Vagina (tissue), 2 donors: ENCODE results near the gene KLRF1. TPM values are rescaled to one million over a fixed set of nuclear protein-coding genes. Genes with fewer than 3 reads are reported as not detected.

ENCODE experiments used
- DNase-seq, 2 donors: peaks; one replicate each; pipeline ENCODE4 v3.0.0-alpha.2; 2017; ENCODE audit errors: extremely low spot score in 2 of 2
- H3K27ac ChIP-seq: fragments of 200-600 bp; sonication (generic); one replicate; pipeline ENCODE4 v1.5.1; 2019
- H3K27me3 ChIP-seq: fragments of 200-600 bp; sonication (generic); one replicate; pipeline ENCODE4 v1.5.1; 2019
- H3K36me3 ChIP-seq, 2 donors: fragments of 200-600 bp; sonication (generic); one replicate each; pipeline ENCODE4 v1.5.1; 2017 to 2019
- H3K4me1 ChIP-seq: fragments of 200-600 bp; sonication (generic); one replicate; pipeline ENCODE4 v1.5.1; 2019
- H3K4me3 ChIP-seq, 2 donors: fragments of 200-600 bp; sonication (generic); 1 replicate in 1 of 2; 2 replicates in 1 of 2; pipeline ENCODE4 v1.5.1; 2016 to 2019
- H3K9me3 ChIP-seq: fragments of 200-600 bp; sonication (generic); one replicate; pipeline ENCODE4 v1.5.1; 2019
- CTCF ChIP-seq, 3 experiments: fragments of 450-650 bp in 2 of 3; fragments of 200-600 bp in 1 of 3; sonication (generic) in 1 of 3; IDR thresholded peaks; one replicate each; pipeline ENCODE4 v1.5.1; 2017 to 2019; ENCODE audit warnings: antibody characterized with exemption in 3 of 3, mild to moderate bottlenecking in 2 of 3, moderate library complexity in 2 of 3
- POLR2A ChIP-seq, 2 donors: fragments of 450-650 bp; IDR thresholded peaks; one replicate each; pipeline ENCODE4 v1.6.1; 2017; ENCODE audit warnings: antibody characterized with exemption in 2 of 2, mild to moderate bottlenecking in 2 of 2, moderate library complexity in 2 of 2
- POLR2AphosphoS5 ChIP-seq, 2 donors: sonication (generic); formaldehyde crosslinking; IDR thresholded peaks; one replicate each; pipeline ENCODE4 v1.9.0; 2017; ENCODE audit warnings: antibody characterized with exemption in 2 of 2, mild to moderate bottlenecking in 2 of 2, low read depth in 1 of 2; ENCODE audit not compliant: insufficient read depth in 1 of 2
- intact Hi-C: fragments of 100-400 bp; cut with DNase I; formaldehyde crosslinking; loops from one replicate; pipeline ENCODE4 v1.15.1; 2023
- total RNA-seq: library from RNA; depleted of rRNA; stranded (reverse); fragments of >200 nt; gene quantifications from one replicate; pipeline ENCODE4 v1.2.3, GENCODE V29; 2016

Gene KLRF1
- total RNA-seq, 1 donor from 2014 or later, result not detected

DNA sequence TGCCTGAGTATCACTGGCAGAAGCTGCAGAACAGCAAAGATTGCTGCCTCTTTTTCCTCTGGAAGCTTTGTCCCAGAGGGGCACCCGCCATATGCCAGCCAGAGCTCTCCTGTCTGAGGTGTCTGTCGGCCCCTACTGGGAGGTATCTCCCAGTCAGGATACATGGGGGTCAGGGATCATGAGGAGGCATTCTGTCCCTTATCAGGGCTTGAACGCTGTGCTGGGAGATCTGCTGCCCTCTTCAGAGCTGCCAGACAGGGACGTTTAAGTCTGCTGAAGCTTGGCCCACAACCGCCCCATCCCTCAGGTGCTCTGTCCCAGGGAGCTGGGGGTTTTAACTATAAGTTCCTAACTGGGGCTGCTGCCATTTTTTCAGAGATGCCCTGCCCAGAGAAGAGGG is 21.6 kb downstream of the KLRF1 start:
- no peak overlapping the region for H3K27ac ChIP-seq
- intact Hi-C loops, result no loop called here
- TF ChIP-seq CTCF (IDR thresholded peaks at IDR 0.05) (no peak), POLR2A (IDR thresholded peaks at IDR 0.05) (no peak), POLR2AphosphoS5 (IDR thresholded peaks at IDR 0.05; ENCODE audit: insufficient read depth in 1 of 2, low read depth in 1 of 2) (no peak)
- peaks cover 0 to 14% of the 10 kb centered on the region in 2 donors for H3K36me3 ChIP-seq
- H3K4me3 ChIP-seq, result no peak overlapping the region
- DNase-seq, result no peak
- H3K4me1 ChIP-seq, result no peaks in the 10 kb centered on the region
- H3K9me3 ChIP-seq, result peaks cover 4% of the 10 kb centered on the region
- H3K27me3 ChIP-seq, result no peaks in the 10 kb centered on the region

DNA sequence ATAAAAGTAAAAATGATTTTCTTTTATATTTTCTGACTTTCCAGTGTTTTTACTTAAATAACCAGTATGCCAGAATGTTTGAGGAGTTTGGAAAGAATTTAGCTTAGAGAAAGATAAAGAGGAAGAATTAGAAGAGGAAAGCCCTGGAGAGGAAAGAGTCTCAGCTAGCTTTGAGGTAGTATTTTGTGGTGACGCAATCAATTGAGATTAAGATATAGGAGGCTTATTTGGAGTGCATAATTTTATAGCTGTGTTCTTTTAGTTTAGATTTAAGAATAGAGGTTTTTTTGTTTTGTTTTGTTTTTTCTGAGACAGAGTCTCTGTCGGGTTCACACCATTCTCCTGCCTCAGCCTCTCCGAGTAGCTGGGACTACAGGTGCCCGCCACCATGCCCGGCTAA is 23.8 kb downstream of the KLRF1 start:
- no peak overlapping the region for H3K4me3 ChIP-seq
- DNase-seq, result no peak

GRCh38 chr12:9851927-9852326 is 24.6 kb downstream of the KLRF1 start:
- Histone ChIP-seq H3K27ac (no peak overlapping the region), H3K4me1 (no peaks in the 10 kb centered on the region), H3K9me3 (peaks cover under 1% of the 10 kb centered on the region), H3K4me3 (no peak overlapping the region), H3K36me3 (peaks cover 0 to 28% of the 10 kb centered on the region in 2 donors), H3K27me3 (no peaks in the 10 kb centered on the region)
- no peak for DNase-seq
- TF ChIP-seq POLR2AphosphoS5 (IDR thresholded peaks at IDR 0.05; ENCODE audit: insufficient read depth in 1 of 2, low read depth in 1 of 2), result no peak
- intact Hi-C loops, result no loop called here

More for the DNA sequence above, 23.8 kb downstream of the KLRF1 start:
- Histone ChIP-seq H3K27ac (no peak overlapping the region), H3K27me3 (no peaks in the 10 kb centered on the region), H3K36me3 (peaks cover 0 to 21% of the 10 kb centered on the region in 2 donors), H3K9me3 (peaks cover 4% of the 10 kb centered on the region), H3K4me1 (no peaks in the 10 kb centered on the region)
- no peak for TF ChIP-seq CTCF (IDR thresholded peaks at IDR 0.05)
- TF ChIP-seq POLR2AphosphoS5 (IDR thresholded peaks at IDR 0.05; ENCODE audit: insufficient read depth in 1 of 2, low read depth in 1 of 2), result no peak
- TF ChIP-seq POLR2A (IDR thresholded peaks at IDR 0.05), result no peak
- intact Hi-C loops, result no loop called here

DNA sequence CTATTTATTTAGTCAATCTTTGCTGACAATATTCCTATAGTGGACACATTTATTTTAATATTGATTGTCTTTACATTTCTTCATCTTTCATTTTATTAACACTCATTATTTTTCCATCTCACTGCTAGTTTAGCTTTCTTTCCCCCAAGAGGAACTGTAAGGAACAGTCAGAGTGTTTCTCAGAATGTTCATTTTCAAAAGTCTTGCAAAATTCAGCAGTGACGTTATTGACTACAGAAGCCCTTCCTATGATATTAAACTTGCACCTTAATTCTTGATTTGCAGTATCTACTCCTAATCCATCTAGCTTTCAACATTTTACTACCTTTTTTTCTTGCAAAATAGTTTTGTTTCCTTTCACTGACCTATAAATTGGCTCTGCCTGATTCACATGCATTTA is 28.9 kb downstream of the KLRF1 start:
- Histone ChIP-seq H3K4me1 (peaks cover 9% of the 10 kb centered on the region), H3K27ac (no peak overlapping the region), H3K36me3 (peaks cover 0 to 30% of the 10 kb centered on the region in 2 donors), H3K9me3 (no peaks in the 10 kb centered on the region), H3K27me3 (no peaks in the 10 kb centered on the region), H3K4me3 (no peak overlapping the region)
- TF ChIP-seq CTCF (IDR thresholded peaks at IDR 0.05) (no peak), POLR2AphosphoS5 (IDR thresholded peaks at IDR 0.05; ENCODE audit: insufficient read depth in 1 of 2, low read depth in 1 of 2) (no peak), POLR2A (IDR thresholded peaks at IDR 0.05) (no peak)
- intact Hi-C loops, result no loop called here
- DNase-seq, result no peak

GRCh38 chr12:9856894-9857293 is 29.6 kb downstream of the KLRF1 start:
- peaks cover 0 to 30% of the 10 kb centered on the region in 2 donors for H3K36me3 ChIP-seq
- H3K4me1 ChIP-seq, result peaks cover 9% of the 10 kb centered on the region
- H3K4me3 ChIP-seq, result no peak overlapping the region
- no peak overlapping the region for H3K27ac ChIP-seq
- H3K27me3 ChIP-seq, result no peaks in the 10 kb centered on the region
- DNase-seq, result no peak
- intact Hi-C loops, result no loop called here
- TF ChIP-seq POLR2A (IDR thresholded peaks at IDR 0.05) (no peak), CTCF (IDR thresholded peaks at IDR 0.05) (no peak), POLR2AphosphoS5 (IDR thresholded peaks at IDR 0.05; ENCODE audit: insufficient read depth in 1 of 2, low read depth in 1 of 2) (no peak)
- no peaks in the 10 kb centered on the region for H3K9me3 ChIP-seq
